Esophagus squamous epithelium (tissue), 5 donors: ENCODE data around the gene GABBR2. TPM values are rescaled to one million over a fixed set of nuclear protein-coding genes. Genes with fewer than 3 reads are reported as not detected.

Experiments used
- DNase-seq: peaks from one replicate; lab custom pipeline; 2025; lab: John Stamatoyannopoulos, UW
- H3K27ac ChIP-seq, 4 donors: fragments of 200-600 bp; sonication (generic); one replicate each; pipeline ENCODE4 v1.5.1; 2016 to 2019; ENCODE audit warnings: mild to moderate bottlenecking in 1 of 4
- H3K27me3 ChIP-seq, 4 donors: fragments of 200-600 bp; sonication (generic); 1 replicate in 3 of 4; 2 replicates in 1 of 4; pipeline versions ENCODE4 v1.5.1 to v1.6.0; 2017 to 2021; ENCODE audit warnings: antibody characterized with exemption in 1 of 4
- H3K36me3 ChIP-seq, 3 donors: fragments of 200-600 bp; sonication (generic); one replicate each; pipeline ENCODE4 v1.5.1; 2016 to 2019
- H3K4me1 ChIP-seq, 3 donors: fragments of 200-600 bp; sonication (generic); one replicate each; pipeline ENCODE4 v1.5.1; 2017 to 2019
- H3K4me3 ChIP-seq, 4 donors: fragments of 200-600 bp; sonication (generic); 1 replicate in 3 of 4; 2 replicates in 1 of 4; pipeline ENCODE4 v1.5.1; 2016 to 2019; ENCODE audit warnings: mild to moderate bottlenecking in 2 of 4, moderate library complexity in 1 of 4
- H3K9me3 ChIP-seq, 3 donors: fragments of 200-600 bp; sonication (generic); one replicate each; pipeline ENCODE4 v1.5.1; 2016 to 2019
- CTCF ChIP-seq, 6 experiments: fragments of 450-650 bp in 4 of 6; fragments of 200-600 bp in 2 of 6; sonication (generic) in 2 of 6; IDR thresholded peaks; one replicate each; pipeline ENCODE4 v1.5.1; 2016 to 2019; ENCODE audit warnings: antibody characterized with exemption in 6 of 6, mild to moderate bottlenecking in 4 of 6, moderate library complexity in 4 of 6
- POLR2A ChIP-seq, 4 donors: fragments of 450-650 bp; IDR thresholded peaks; one replicate each; pipeline ENCODE4 v1.6.1; 2017; ENCODE audit warnings: antibody characterized with exemption in 4 of 4, mild to moderate bottlenecking in 4 of 4, moderate library complexity in 3 of 4
- WGBS, 2 donors: methylation state at CpG; one replicate each; pipeline ENCODE4 v1.1.5; 2018; 5-methylcytosine and 5-hydroxymethylcytosine counted together
- intact Hi-C: fragments of 100-400 bp; cut with DNase I; formaldehyde crosslinking; loops from one replicate; pipeline ENCODE4 v1.15.0; 2022
- total RNA-seq, 4 donors: library from RNA; depleted of rRNA; stranded (reverse); fragments of >200 nt; gene quantifications; one replicate each; pipeline ENCODE4 v1.1.0, GENCODE V29; 2016
- donor health status: DM: yes; HTN: yes; CAD: no.

GABBR2 gene
- total RNA-seq, 4 donors from 2014 or later = not detected

GRCh38 chr9:98495530-98495929 is 213.2 kb downstream of the GABBR2 start:
- Histone ChIP-seq H3K4me1 (no peaks in the 10 kb centered on the region), H3K27me3 (no peaks in the 10 kb centered on the region), H3K27ac (no peak overlapping the region), H3K9me3 (no peaks in the 10 kb centered on the region), H3K4me3 (no peak overlapping the region), H3K36me3 (no peaks in the 10 kb centered on the region)
- 32 to 65% methylated on average over 1 to 3 of the region's 3 CpGs for WGBS, 2 donors
- TF ChIP-seq POLR2A (IDR thresholded peaks at IDR 0.05) (no peak), CTCF (IDR thresholded peaks at IDR 0.05) (no peak)
- intact Hi-C loops = no loop called here
- DNase-seq = no peak

GRCh38 chr9:98494852-98495251 is 213.9 kb downstream of the GABBR2 start:
- intact Hi-C loops = no loop called here
- Histone ChIP-seq H3K27me3 (no peaks in the 10 kb centered on the region), H3K4me1 (no peaks in the 10 kb centered on the region), H3K36me3 (no peaks in the 10 kb centered on the region), H3K9me3 (no peaks in the 10 kb centered on the region), H3K4me3 (no peak overlapping the region), H3K27ac (no peak overlapping the region)
- TF ChIP-seq POLR2A (IDR thresholded peaks at IDR 0.05) (no peak), CTCF (IDR thresholded peaks at IDR 0.05) (no peak)
- WGBS, 2 donors = 67% methylated on average over 1 of the region's 2 CpGs; no CpG with 5 or more reads in 1 of the 2 donors
- no peak for DNase-seq

GRCh38 chr9:98491828-98492227 is 216.9 kb downstream of the GABBR2 start:
- no peak for TF ChIP-seq POLR2A (IDR thresholded peaks at IDR 0.05)
- no peak for TF ChIP-seq CTCF (IDR thresholded peaks at IDR 0.05)
- intact Hi-C loops = no loop called here
- no peaks in the 10 kb centered on the region for H3K27me3 ChIP-seq
- no peak overlapping the region for H3K27ac ChIP-seq
- no peaks in the 10 kb centered on the region for H3K4me1 ChIP-seq
- no peak for DNase-seq
- H3K36me3 ChIP-seq = no peaks in the 10 kb centered on the region
- 32 to 39% methylated on average over 3 of the region's 3 CpGs for WGBS, 2 donors
- H3K9me3 ChIP-seq = no peaks in the 10 kb centered on the region
- no peak overlapping the region for H3K4me3 ChIP-seq

- H3K4me3 ChIP-seq = no peak overlapping the region
- no peaks in the 10 kb centered on the region for H3K4me1 ChIP-seq
- TF ChIP-seq POLR2A (IDR thresholded peaks at IDR 0.05) (no peak), CTCF (IDR thresholded peaks at IDR 0.05) (no peak)
- intact Hi-C loops = no loop called here
- DNase-seq = no peak
- no peaks in the 10 kb centered on the region for H3K27me3 ChIP-seq
- no peak overlapping the region for H3K27ac ChIP-seq
- WGBS, 2 donors = 57 to 62% methylated on average over 3 of the region's 3 CpGs
- H3K36me3 ChIP-seq = no peaks in the 10 kb centered on the region
- no peaks in the 10 kb centered on the region for H3K9me3 ChIP-seq
These were observed 217.5 kb downstream of the GABBR2 start for GRCh38 chr9:98491231-98491651.

GRCh38 chr9:98488571-98489312 is 220.0 kb downstream of the GABBR2 start:
- DNase-seq = no peak
- TF ChIP-seq POLR2A (IDR thresholded peaks at IDR 0.05) (no peak), CTCF (IDR thresholded peaks at IDR 0.05) (no peak)
- Histone ChIP-seq H3K27ac (no peak overlapping the region), H3K4me3 (no peak overlapping the region), H3K9me3 (no peaks in the 10 kb centered on the region), H3K27me3 (peaks cover 0 to 23% (median 0%) of the 10 kb centered on the region in 4 donors), H3K36me3 (no peaks in the 10 kb centered on the region), H3K4me1 (no peaks in the 10 kb centered on the region)
- intact Hi-C loops = no loop called here
- 68 to 77% methylated on average over 8 of the region's 8 CpGs for WGBS, 2 donors
